ENCODE measurements around the gene PHF12. TPM values are rescaled to one million over a fixed set of nuclear protein-coding genes. Genes with fewer than 3 reads are reported as not detected.
"Not testable (repeated sequence)": the region's sequence is repeated elsewhere in the genome, so short reads cannot be mapped to it uniquely, and the experiment has no call there.

Gene PHF12
- total RNA-seq, 1 experiment from 2014 or later, result 37.6 TPM

DNA sequence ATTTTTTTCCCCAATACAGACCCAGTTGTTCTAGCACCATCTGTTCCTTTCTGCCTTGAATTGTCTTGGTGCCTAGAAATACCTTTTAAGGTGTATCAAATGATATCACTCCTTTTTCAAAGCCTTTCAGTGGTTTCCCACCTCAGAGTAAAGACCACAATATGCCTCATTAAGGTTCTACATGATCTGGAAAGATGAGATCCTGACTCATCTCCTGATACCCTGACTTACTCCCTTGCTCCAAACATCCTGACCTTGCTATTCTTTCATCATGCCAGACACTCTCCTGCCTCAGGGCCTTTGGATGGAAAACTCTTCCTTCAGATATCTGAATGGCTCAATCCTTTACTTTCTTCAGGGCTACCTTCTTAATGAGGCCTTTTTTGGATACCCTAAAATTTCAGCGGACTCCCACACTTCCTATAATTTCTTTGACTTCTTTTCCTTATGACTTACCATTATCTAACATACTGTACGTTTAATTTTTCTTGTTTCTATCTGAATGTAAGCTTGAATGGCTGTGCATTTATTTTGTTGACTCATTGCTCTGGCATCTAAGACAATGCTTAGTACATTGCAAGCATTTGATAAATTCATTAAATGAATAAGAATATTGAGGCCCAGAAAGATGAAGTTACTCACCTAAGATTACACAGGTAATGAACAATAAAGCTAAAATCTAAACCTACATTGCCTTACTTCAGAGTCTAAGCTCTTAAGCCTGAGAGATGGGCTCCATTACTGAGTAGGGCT is 73.0 kb downstream of the PHF12 start:
- intact Hi-C loops (cut with micrococcal nuclease), result no loop called here
- Mint-ChIP-seq H3K4me3 (ENCODE audit: unreplicated experiment) (no peak overlapping the region), H3K27ac (ENCODE audit: low read depth, unreplicated experiment) (no peak overlapping the region)

DNA sequence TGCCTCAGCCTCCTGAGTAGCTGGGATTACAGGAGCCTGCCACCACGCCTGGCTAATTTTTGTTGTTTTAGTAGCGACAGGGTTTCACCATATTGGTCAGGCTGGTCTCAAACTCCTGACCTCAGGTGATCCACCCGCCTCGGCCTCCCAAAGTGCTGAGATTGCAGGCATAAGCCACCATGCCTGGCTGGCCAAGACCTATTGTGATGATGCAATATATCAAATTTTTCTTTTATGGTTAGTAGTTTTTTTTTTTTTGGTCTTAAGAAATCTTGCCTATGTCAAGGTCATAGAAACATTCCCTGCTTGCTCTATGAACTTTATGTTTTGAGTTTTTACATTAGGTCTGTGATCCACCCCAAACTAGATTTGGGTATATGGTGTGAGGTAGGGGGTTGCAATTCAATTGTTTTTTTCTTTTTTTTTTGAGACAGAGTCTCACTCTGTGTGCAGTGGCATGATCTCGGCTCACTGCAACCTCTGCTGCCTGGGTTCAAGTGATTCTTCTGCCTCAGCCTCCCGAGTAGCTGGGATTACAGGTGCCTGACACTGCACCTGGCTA is 74.1 kb downstream of the PHF12 start:
- H3K27ac Mint-ChIP-seq (ENCODE audit: low read depth, unreplicated experiment), result not testable (repeated sequence)

More for the DNA sequence above, 73.0 kb downstream of the PHF12 start:
- no peaks in the 10 kb centered on the region for H3K9me3 Mint-ChIP-seq (ENCODE audit: unreplicated experiment)
- H3K27me3 Mint-ChIP-seq (ENCODE audit: insufficient read depth, unreplicated experiment), result no peaks in the 10 kb centered on the region
- H3K4me1 Mint-ChIP-seq (ENCODE audit: insufficient read depth, unreplicated experiment), result peaks cover 19% of the 10 kb centered on the region
- ChIA-PET CTCF (interaction anchor here (0.6 to 2.2 kb wide), 7 partner anchors 17 to 356 kb away, joined by 3 to 16 read pairs (median 5); partner anchors contain the start of gene TLCD1), POLR2A (interaction anchor here (0.6 to 1.8 kb wide), 12 partner anchors 8 to 151 kb away, joined by 3 to 5 read pairs (median 3); partner anchors contain the start of genes FAM222B and PHF12)
- DNase-seq (ENCODE audit: unreplicated experiment), result peak; percentile 36
- H3K36me3 Mint-ChIP-seq (ENCODE audit: insufficient read depth, unreplicated experiment), result peaks cover 42% of the 10 kb centered on the region
- BruUV-seq (replicated peaks), result no TSS peak
- no peak for TF ChIP-seq CTCF (IDR thresholded peaks at IDR 0.05; ENCODE audit: unreplicated experiment)

GRCh38 chr17:28875848-28876550 is 75.3 kb downstream of the PHF12 start:
- H3K36me3 Mint-ChIP-seq (ENCODE audit: insufficient read depth, unreplicated experiment), result peaks cover 23% of the 10 kb centered on the region
- H3K27ac Mint-ChIP-seq (ENCODE audit: low read depth, unreplicated experiment), result no peak overlapping the region
- peaks cover 19% of the 10 kb centered on the region for H3K4me1 Mint-ChIP-seq (ENCODE audit: insufficient read depth, unreplicated experiment)
- H3K4me3 Mint-ChIP-seq (ENCODE audit: unreplicated experiment), result no peak overlapping the region
- intact Hi-C loops (cut with micrococcal nuclease), result no loop called here
- DNase-seq (ENCODE audit: unreplicated experiment), result no peak
- no TSS peak for BruUV-seq (replicated peaks)
- no peaks in the 10 kb centered on the region for H3K27me3 Mint-ChIP-seq (ENCODE audit: insufficient read depth, unreplicated experiment)
- CTCF ChIA-PET, result no interaction called here
- POLR2A ChIA-PET, result interaction anchor here (1.3 kb wide), 1 partner anchor 64 kb away, joined by 4 read pairs; no protein-coding TSS in a partner anchor
- no peak for TF ChIP-seq CTCF (IDR thresholded peaks at IDR 0.05; ENCODE audit: unreplicated experiment)
- no peaks in the 10 kb centered on the region for H3K9me3 Mint-ChIP-seq (ENCODE audit: unreplicated experiment)

More for the DNA sequence above, 74.1 kb downstream of the PHF12 start:
- intact Hi-C loops (cut with micrococcal nuclease); H3K4me3 Mint-ChIP-seq (ENCODE audit: unreplicated experiment); POLR2A ChIA-PET; DNase-seq (ENCODE audit: unreplicated experiment); H3K27me3 Mint-ChIP-seq (ENCODE audit: insufficient read depth, unreplicated experiment); H3K9me3 Mint-ChIP-seq (ENCODE audit: unreplicated experiment); BruUV-seq (replicated peaks): not testable (repeated sequence)
- Mint-ChIP-seq H3K36me3 (ENCODE audit: insufficient read depth, unreplicated experiment) (peaks cover 33% of the 10 kb centered on the region), H3K4me1 (ENCODE audit: insufficient read depth, unreplicated experiment) (peaks cover 19% of the 10 kb centered on the region)
- CTCF ChIA-PET, result interaction anchor here (0.6 to 1.2 kb wide), 3 partner anchors 16 to 113 kb away, joined by 3 to 6 read pairs (median 3); no protein-coding TSS in a partner anchor

GRCh38 chr17:28874750-28875149 is 76.6 kb downstream of the PHF12 start:
- Mint-ChIP-seq H3K9me3 (ENCODE audit: unreplicated experiment) (no peaks in the 10 kb centered on the region), H3K27me3 (ENCODE audit: insufficient read depth, unreplicated experiment) (no peaks in the 10 kb centered on the region), H3K4me3 (ENCODE audit: unreplicated experiment) (no peak overlapping the region), H3K4me1 (ENCODE audit: insufficient read depth, unreplicated experiment) (peaks cover 19% of the 10 kb centered on the region), H3K36me3 (ENCODE audit: insufficient read depth, unreplicated experiment) (peaks cover 20% of the 10 kb centered on the region), H3K27ac (ENCODE audit: low read depth, unreplicated experiment) (no peak overlapping the region)
- DNase-seq (ENCODE audit: unreplicated experiment), result no peak
- POLR2A ChIA-PET, result interaction anchor here (0.6 to 1.3 kb wide), 3 partner anchors 10 to 304 kb away, joined by 4 to 5 read pairs (median 4); no protein-coding TSS in a partner anchor
- TF ChIP-seq CTCF (IDR thresholded peaks at IDR 0.05; ENCODE audit: unreplicated experiment), result no peak
- intact Hi-C loops (cut with micrococcal nuclease), result no loop called here
- CTCF ChIA-PET, result interaction anchor here (1.5 kb wide), 1 partner anchor 111 kb away, joined by 6 read pairs; no protein-coding TSS in a partner anchor
- no TSS peak for BruUV-seq (replicated peaks)

Data from MCF 10A (cell line).